NT2/D1 (cell line): ENCODE measurements around the gene NSMF.

Experiments
- DNase-seq: peaks from one replicate; pipeline ENCODE4 v3.0.0-alpha.2; 2011; ENCODE audit warnings: low read depth, low spot score
- H3K27me3 ChIP-seq: 2 replicates; pipeline ENCODE4 v1.6.0; 2011; ENCODE audit warnings: mild to moderate bottlenecking; ENCODE audit not compliant: insufficient read length, insufficient read depth
- H3K36me3 ChIP-seq: 2 replicates; pipeline ENCODE4 v1.6.1; 2011; ENCODE audit warnings: mild to moderate bottlenecking, low read length, mixed read lengths; ENCODE audit not compliant: insufficient read depth, insufficient read length
- H3K4me1 ChIP-seq: 2 replicates; pipeline ENCODE4 v1.5.1; 2011; ENCODE audit not compliant: insufficient read depth, insufficient read length
- H3K4me3 ChIP-seq: 2 replicates; pipeline ENCODE4 v1.5.1; 2011; ENCODE audit warnings: low read depth; ENCODE audit not compliant: insufficient read length
- H3K9ac ChIP-seq: 2 replicates; pipeline ENCODE4 v1.6.0; 2011; ENCODE audit warnings: low read depth; ENCODE audit not compliant: insufficient read length
- H3K9me3 ChIP-seq: 2 replicates; pipeline ENCODE4 v1.5.1; 2011; ENCODE audit warnings: mild to moderate bottlenecking, low read length; ENCODE audit not compliant: insufficient read depth
- SUZ12 ChIP-seq: IDR thresholded peaks from 2 replicates; pipeline ENCODE4 v1.6.1; 2011; ENCODE audit not compliant: insufficient read length, insufficient read depth; ENCODE audit errors: extremely low read depth
- YY1 ChIP-seq: IDR thresholded peaks from 2 replicates; pipeline ENCODE4 v1.6.1; 2011; ENCODE audit not compliant: insufficient read length, insufficient read depth
- ZNF274 ChIP-seq: IDR thresholded peaks from 2 replicates; pipeline ENCODE4 v1.6.1; 2011; ENCODE audit warnings: mild to moderate bottlenecking, low read depth, low read length

The NSMF gene

DNA sequence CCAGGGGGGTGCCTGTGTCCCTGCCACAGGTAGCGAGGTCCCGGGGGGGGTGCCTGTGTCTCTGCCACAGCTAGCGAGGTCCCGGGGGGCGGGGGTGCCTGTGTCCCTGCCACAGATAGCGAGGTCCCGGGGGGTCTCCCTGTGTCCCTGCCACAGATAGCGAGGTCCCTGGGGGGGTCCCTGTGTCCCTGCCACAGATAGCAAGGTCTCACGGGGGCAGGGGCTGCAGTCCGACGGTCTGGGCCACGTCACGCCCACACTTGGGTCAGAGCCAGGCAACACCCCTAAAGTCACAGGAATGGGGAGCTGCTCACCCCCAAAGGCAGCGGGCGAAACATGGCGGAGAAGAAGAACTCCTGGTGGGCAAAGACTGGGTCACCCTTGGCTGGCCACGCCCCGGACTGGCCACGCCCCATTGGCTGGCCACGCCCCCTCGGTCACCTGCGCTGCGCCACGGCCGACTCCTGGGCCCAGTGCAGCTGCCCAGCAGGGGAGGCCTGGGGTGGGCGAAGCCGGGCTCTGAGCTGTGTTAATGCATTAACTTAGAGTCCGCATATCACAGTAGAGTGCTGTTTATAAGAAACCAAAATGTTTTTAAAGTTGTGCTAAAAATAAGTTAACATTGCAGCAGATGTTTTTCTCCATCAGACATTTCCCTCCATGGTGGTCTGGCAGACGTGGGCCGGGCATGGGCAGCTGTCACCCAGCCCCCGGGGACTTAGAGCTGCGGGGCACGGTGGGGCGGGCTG is 29.0 kb downstream of the NSMF start:
- Histone ChIP-seq H3K9ac (no peak overlapping the region), H3K9me3 (no peaks in the 10 kb centered on the region), H3K36me3 (no peaks in the 10 kb centered on the region), H3K4me3 (no peak overlapping the region), H3K4me1 (peaks cover 9% of the 10 kb centered on the region), H3K27me3 (no peaks in the 10 kb centered on the region)
- no peak for DNase-seq
- TF ChIP-seq ZNF274 (no peak), SUZ12 (no peak), YY1 (no peak)

DNA sequence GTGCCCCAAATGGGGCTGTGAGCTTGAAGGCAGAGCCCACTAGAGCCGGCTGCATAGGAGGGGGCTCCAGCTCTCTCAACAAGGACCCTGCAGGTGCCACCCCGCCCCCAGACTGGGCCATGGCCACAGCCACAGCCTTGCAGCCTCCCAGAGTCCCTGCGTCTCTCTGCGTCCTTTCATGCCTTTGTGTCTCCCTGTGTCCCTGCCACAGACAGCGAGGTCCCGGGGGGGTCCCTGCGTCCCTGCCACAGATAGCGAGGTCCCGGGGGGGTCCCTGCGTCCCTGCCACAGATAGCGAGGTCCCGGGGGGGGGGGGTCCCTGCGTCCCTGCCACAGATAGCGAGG is 29.6 kb downstream of the NSMF start:
- DNase-seq, result no peak
- Histone ChIP-seq H3K4me3 (no peak overlapping the region), H3K9me3 (no peaks in the 10 kb centered on the region), H3K4me1 (peaks cover 9% of the 10 kb centered on the region), H3K9ac (peak overlapping the region; percentile 50), H3K36me3 (no peaks in the 10 kb centered on the region), H3K27me3 (peaks cover 5% of the 10 kb centered on the region)
- TF ChIP-seq ZNF274 (no peak), SUZ12 (no peak), YY1 (no peak)

DNA sequence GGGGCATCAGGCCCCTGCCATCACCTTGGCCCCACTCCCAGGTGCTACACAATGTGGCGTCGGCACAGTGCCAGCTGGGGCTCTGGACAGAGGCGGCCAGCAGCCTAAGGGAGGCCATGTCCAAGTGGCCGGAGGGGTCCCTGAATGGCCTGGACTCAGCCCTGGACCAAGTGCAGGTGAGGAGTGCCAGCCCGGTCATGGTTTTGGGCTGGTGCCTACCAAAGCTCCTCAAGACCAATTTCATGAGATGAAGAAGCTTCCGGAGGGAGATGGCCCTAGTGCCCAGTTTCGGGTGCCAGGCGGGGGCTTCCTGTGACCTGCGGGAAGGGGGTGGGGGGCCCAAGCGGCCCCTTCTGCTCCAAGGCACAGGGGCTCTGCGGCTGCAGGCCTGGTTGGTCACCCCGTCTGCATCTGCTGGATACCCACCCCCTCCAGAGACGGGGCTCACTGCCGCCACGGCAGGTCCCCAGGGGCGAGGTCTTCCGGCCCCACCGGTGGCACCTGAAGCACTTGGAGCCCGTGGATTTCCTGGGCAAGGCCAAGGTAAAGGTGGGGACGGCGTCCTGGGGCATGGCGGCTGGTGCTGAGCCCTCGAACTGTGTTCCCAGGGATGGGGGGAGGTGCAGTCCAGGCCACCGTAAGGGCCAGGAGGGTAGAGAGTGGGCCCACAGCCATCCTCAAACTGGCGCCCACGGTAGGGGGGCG is 30.1 kb downstream of the NSMF start:
- Histone ChIP-seq H3K9ac (peak overlapping the region; percentile 50), H3K27me3 (peaks cover 10% of the 10 kb centered on the region), H3K4me3 (no peak overlapping the region), H3K36me3 (no peaks in the 10 kb centered on the region), H3K4me1 (peaks cover 12% of the 10 kb centered on the region), H3K9me3 (no peaks in the 10 kb centered on the region)
- no peak for DNase-seq
- no peak for TF ChIP-seq SUZ12
- TF ChIP-seq ZNF274, result no peak
- TF ChIP-seq YY1, result no peak

DNA sequence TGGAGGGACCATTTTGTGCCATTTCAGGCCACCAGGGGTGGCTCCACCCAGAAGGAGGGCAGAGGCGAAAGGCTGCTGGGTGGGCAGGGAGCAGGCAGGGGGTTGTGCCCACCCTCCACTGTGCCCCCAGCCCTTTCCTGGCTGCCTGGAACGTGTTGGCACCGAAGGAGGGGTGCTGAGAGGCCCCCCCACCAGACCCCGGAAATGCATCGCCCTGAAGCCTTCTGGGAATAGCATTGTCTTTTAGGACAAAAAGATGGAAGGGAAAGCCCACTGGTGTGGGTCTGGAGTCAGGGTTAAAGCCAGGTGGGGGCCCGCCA is 30.9 kb downstream of the NSMF start:
- H3K27me3 ChIP-seq, result peaks cover 17% of the 10 kb centered on the region
- H3K9me3 ChIP-seq, result no peaks in the 10 kb centered on the region
- H3K4me3 ChIP-seq, result no peak overlapping the region
- TF ChIP-seq ZNF274 (no peak), YY1 (no peak), SUZ12 (no peak)
- no peak for DNase-seq
- H3K9ac ChIP-seq, result no peak overlapping the region
- no peaks in the 10 kb centered on the region for H3K36me3 ChIP-seq
- H3K4me1 ChIP-seq, result peaks cover 13% of the 10 kb centered on the region

DNA sequence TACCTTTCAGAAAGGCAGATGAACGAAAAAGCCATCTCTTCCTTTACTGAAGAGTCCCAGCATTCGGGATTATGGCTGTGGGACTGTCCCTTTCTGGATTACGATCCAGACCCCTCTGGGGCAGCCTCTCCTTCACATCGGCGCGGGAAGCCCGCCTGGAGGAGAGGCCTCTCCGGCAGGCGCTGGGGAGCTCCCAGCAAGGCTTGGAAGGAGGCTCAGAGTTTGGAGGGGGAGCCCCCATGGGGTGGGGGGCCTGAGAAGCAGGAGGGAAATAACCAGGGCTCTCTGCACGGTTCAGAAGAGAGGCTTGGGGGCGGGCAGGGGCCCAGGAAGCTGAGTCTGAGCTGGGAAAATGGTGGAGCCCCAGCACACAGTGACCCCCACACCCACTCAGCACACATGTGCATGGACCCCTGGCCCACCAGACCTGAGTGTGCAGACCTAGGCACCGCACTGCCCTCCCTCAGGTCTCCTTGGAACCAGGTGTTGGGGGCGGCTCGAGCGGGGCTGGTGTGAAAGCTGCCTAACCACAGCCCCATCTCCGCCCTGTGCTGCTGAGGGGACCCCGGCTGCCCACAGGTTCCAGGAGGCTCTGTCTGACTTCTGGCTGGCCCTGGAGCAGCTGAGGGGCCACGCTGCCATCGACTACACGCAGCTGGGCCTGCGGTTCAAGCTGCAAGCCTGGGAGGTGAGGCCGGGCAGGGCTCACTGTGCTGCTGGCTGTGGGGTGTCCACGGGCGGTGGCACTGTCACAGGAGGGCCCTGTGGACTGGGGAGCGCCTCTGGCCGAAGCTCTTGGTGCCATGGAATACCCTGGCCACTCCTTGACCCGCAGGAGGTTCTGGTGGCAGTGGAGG is 31.5 kb downstream of the NSMF start:
- H3K27me3 ChIP-seq, result peaks cover 17% of the 10 kb centered on the region
- TF ChIP-seq ZNF274 (no peak), YY1 (no peak), SUZ12 (no peak)
- no peaks in the 10 kb centered on the region for H3K36me3 ChIP-seq
- peak overlapping the region; percentile 42 for H3K9ac ChIP-seq
- H3K4me3 ChIP-seq, result no peak overlapping the region
- no peaks in the 10 kb centered on the region for H3K9me3 ChIP-seq
- no peak for DNase-seq
- H3K4me1 ChIP-seq, result peaks cover 13% of the 10 kb centered on the region

DNA sequence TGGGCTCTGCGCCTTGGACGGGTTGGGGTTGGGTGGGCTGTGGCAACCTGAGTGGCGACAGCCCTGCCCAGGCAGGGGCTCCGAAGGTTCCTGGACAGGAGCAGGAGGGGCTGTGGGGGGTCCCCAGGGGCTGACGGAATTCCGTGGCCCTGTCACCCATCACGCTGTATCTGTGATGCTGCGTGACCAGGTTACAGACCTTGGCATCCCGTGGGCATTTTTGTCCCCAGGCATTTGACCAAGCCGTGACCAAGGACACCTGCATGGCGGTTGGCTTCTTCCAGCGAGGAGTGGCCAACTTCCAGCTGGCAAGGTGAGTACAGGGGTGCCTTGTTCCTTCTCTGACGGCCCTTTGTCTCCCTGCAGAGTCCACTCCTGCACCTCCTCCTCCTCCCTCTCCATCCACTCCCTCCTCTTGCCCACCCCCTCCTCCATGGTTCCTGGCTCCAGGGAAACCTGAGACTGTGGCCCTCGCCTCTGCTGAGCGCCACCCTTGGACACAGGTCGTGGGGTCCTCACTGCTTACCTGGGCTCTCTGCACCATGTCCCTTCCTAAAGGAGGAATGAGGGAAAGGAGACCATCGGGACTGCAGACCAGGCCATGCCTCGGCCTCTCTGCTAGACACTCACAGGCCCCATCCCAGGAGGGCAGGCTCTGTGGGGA is 33.0 kb downstream of the NSMF start:
- H3K4me1 ChIP-seq, result peaks cover 13% of the 10 kb centered on the region
- H3K36me3 ChIP-seq, result no peaks in the 10 kb centered on the region
- H3K27me3 ChIP-seq, result peaks cover 20% of the 10 kb centered on the region
- no peak for DNase-seq
- no peak overlapping the region for H3K9ac ChIP-seq
- TF ChIP-seq YY1, result no peak
- no peak for TF ChIP-seq SUZ12
- TF ChIP-seq ZNF274, result no peak
- no peaks in the 10 kb centered on the region for H3K9me3 ChIP-seq
- no peak overlapping the region for H3K4me3 ChIP-seq
